ENCODE results near the gene MPP2.
A peak's percentile ranks its signal among the peaks of the same experiment; 100 is the strongest.

Gene MPP2

DNA sequence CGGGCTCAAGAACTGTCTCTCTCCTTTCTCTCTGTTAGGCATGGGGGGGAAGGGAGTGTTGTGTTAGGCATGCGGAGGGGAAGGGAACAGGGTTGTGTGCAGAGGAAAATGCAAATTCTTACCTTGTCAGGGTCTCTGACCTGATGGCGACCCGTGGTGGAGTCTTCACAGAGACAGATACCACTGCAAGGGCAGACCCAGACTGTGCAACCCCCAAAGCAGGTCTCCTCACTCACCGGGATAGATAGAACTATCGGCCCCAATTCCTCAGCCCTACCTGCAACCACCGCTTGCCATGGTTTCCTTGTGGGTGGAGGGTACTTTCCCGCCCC is 9.6 kb upstream of the MPP2 start:
- no peaks in the 10 kb centered on the region for H3K4me1 Mint-ChIP-seq
- H3K27me3 Mint-ChIP-seq (ENCODE audit: low read depth): peaks cover 17% of the 10 kb centered on the region
- no peak overlapping the region for H3K4me3 Mint-ChIP-seq
- no peaks in the 10 kb centered on the region for H3K36me3 Mint-ChIP-seq (ENCODE audit: low read depth)
- H3K27ac Mint-ChIP-seq: peak overlapping the region in 1 of 3 experiments; percentile 2
- no peaks in the 10 kb centered on the region for H3K9me3 Mint-ChIP-seq
- TF ChIP-seq, protein P1, sequence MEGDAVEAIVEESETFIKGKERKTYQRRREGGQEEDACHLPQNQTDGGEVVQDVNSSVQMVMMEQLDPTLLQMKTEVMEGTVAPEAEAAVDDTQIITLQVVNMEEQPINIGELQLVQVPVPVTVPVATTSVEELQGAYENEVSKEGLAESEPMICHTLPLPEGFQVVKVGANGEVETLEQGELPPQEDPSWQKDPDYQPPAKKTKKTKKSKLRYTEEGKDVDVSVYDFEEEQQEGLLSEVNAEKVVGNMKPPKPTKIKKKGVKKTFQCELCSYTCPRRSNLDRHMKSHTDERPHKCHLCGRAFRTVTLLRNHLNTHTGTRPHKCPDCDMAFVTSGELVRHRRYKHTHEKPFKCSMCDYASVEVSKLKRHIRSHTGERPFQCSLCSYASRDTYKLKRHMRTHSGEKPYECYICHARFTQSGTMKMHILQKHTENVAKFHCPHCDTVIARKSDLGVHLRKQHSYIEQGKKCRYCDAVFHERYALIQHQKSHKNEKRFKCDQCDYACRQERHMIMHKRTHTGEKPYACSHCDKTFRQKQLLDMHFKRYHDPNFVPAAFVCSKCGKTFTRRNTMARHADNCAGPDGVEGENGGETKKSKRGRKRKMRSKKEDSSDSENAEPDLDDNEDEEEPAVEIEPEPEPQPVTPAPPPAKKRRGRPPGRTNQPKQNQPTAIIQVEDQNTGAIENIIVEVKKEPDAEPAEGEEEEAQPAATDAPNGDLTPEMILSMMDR (IDR thresholded peaks at IDR 0.05; ENCODE audit: unreplicated experiment in 3 of 3): no peak

DNA sequence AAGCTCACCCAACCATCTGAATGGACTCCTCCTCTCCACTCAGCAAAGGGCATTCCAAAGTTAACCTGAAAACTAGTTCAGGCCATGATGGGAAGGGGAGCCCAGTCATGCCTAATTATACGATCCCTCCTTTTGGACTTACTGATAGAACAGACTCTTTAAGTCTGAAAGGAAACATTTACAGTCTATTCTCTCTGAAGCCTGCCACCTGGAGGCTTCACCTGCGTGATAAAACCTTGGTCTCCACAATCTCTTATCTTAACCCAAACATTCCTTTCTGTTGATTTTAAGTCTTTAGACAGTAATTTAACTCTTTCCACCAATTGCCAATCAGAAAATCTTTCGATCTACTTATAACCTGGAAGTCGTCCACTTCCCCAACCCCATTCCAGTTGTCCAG is 9.0 kb upstream of the MPP2 start:
- no peak overlapping the region for H3K4me3 Mint-ChIP-seq
- TF ChIP-seq, protein P1 (IDR thresholded peaks at IDR 0.05; ENCODE audit: unreplicated experiment in 3 of 3): no peak
- no peaks in the 10 kb centered on the region for H3K36me3 Mint-ChIP-seq (ENCODE audit: low read depth)

DNA sequence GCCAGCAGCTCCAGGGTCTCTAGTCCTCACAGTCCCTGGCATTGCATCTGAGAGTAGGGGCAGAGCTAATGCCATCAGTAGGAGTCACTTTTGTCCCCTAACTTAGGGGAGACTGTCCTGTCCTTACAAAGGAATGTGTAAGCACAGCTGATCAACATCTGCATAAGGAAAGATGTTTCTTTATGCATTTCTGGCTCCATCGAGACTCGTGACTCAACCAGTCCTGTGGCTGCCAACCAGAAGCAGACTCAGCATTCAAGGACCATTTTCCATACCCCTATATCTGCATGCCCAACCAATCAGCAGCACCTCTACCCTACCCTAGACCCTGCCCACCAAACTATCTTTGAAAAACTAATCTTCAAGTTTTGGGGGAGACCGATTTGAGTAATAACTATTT is 8.2 kb upstream of the MPP2 start:
- Mint-ChIP-seq H3K27me3 (ENCODE audit: low read depth) (peaks cover 17% of the 10 kb centered on the region), H3K27ac (no peak overlapping the region), H3K4me3 (no peak overlapping the region), H3K4me1 (no peaks in the 10 kb centered on the region), H3K36me3 (ENCODE audit: low read depth) (no peaks in the 10 kb centered on the region), H3K9me3 (no peaks in the 10 kb centered on the region)
- TF ChIP-seq, protein P1 (IDR thresholded peaks at IDR 0.05; ENCODE audit: unreplicated experiment in 3 of 3): no peak

More for the DNA sequence above, 9.0 kb upstream of the MPP2 start:
- Mint-ChIP-seq H3K9me3 (no peaks in the 10 kb centered on the region), H3K27me3 (ENCODE audit: low read depth) (peaks cover 17% of the 10 kb centered on the region), H3K27ac (peak overlapping the region in 1 of 3 experiments; percentile 2), H3K4me1 (no peaks in the 10 kb centered on the region)

DNA sequence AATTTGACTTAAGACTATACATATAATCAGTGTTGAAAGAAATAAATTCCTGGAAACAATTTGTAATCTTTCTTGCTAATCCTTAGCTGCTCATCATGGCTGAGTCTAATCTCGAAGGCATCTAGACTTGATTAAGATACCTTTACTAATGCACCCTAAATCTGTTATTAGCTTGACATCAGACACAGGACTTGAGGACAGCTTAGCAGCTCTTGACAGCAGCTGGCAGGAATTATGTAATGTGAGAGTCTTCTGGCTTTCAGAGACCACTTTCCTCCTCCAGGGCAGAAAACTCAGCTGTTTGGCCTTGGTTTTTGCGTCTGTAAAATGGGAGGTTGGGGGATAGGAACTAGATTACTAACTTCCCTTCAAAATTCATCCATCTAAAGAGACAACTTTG is 7.1 kb upstream of the MPP2 start:
- no peaks in the 10 kb centered on the region for H3K36me3 Mint-ChIP-seq (ENCODE audit: low read depth)
- TF ChIP-seq, protein P1 (IDR thresholded peaks at IDR 0.05; ENCODE audit: unreplicated experiment in 3 of 3): no peak
- no peaks in the 10 kb centered on the region for H3K9me3 Mint-ChIP-seq
- no peaks in the 10 kb centered on the region for H3K4me1 Mint-ChIP-seq
- H3K4me3 Mint-ChIP-seq: no peak overlapping the region
- no peak overlapping the region for H3K27ac Mint-ChIP-seq
- H3K27me3 Mint-ChIP-seq (ENCODE audit: low read depth): peaks cover 17% of the 10 kb centered on the region

DNA sequence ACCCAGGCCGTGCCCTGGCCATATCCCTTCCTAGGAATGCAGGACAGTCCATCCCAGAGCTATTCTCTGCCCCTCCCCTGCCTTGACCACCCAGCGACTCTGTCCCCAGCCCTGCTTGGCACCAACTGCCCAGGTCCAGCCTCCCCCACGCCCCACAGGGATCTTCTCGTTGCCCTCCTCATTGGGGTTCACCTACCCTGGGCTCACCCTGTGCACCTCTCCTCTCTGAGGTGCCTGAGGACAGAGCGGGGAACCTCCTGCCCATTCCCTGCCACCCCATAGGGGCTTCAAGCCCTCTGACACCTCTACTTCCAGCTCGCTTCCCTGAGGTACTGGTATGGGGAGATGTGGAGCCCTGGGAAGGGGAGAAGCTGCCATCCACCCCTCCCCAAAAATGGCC is 6.2 kb upstream of the MPP2 start:
- TF ChIP-seq, protein P1 (IDR thresholded peaks at IDR 0.05; ENCODE audit: unreplicated experiment in 3 of 3): no peak
- Mint-ChIP-seq H3K27me3 (ENCODE audit: low read depth) (peaks cover 12% of the 10 kb centered on the region), H3K4me1 (no peaks in the 10 kb centered on the region), H3K36me3 (ENCODE audit: low read depth) (no peaks in the 10 kb centered on the region), H3K27ac (no peak overlapping the region), H3K9me3 (no peaks in the 10 kb centered on the region), H3K4me3 (no peak overlapping the region)

DNA sequence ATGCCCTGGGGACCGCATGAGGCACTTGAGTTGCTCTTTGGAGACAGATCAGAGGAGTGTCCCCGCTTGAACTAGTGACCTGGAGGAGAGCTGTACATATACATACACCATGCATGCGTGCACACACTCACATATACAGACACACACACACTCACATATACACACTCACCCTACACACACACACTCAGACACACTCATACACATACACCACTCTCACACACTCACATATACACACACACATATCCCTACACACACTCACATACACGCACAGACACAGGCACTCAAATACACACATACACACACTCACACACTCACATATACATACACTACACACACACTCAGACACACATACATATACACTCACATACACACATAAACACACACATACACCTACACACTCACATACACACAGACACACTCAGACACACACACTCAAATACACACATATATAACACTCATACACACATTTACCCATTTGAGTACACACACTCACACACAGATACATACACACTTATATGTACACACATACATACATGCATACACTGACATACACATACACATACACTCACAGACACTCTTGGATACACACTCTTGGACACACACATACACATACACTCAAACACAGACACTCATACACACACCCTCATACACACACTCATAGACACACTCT is 5.4 kb upstream of the MPP2 start:
- Mint-ChIP-seq H3K36me3 (ENCODE audit: low read depth) (no peaks in the 10 kb centered on the region), H3K27ac (no peak overlapping the region), H3K4me3 (no peak overlapping the region), H3K27me3 (ENCODE audit: low read depth) (peaks cover 8% of the 10 kb centered on the region), H3K9me3 (no peaks in the 10 kb centered on the region), H3K4me1 (peaks cover 5% of the 10 kb centered on the region)
- TF ChIP-seq, protein P1 (IDR thresholded peaks at IDR 0.05; ENCODE audit: unreplicated experiment in 3 of 3): no peak
